ENCODE data around the gene CREBRF.

The CREBRF gene

DNA sequence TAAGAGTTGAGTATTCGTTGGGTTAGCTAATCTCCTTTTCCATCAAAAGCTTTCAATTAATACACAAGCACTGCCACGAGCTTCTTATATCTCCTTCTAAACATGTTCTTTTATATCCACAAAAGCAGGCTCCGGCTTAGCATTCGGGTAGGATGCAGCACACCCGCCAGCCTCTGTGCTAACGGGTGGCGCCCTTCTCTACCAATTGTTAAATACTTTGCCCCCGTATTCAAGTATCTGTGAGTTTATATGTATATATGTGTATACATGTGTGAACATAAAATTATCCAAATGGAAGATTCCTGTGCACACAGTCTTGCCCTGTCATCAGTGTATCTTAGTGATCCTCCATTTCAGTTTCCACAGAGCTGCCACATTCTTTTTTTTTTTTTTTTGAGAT, 116.0 kb downstream of the CREBRF start:
- DNase-seq (ENCODE audit: low spot score): no peak
- H3K9ac ChIP-seq (ENCODE audit: low read depth, low read length, poor library complexity): no peak overlapping the region
- no peak overlapping the region for H2BK12ac ChIP-seq (ENCODE audit: low read length)
- no peak overlapping the region for H3K23ac ChIP-seq (ENCODE audit: low read depth, low read length, poor library complexity)
- H3K14ac ChIP-seq (ENCODE audit: low read length): no peak overlapping the region
- no CpG with 5 or more reads among the region's 8 CpGs for WGBS, 2 donors (ENCODE audit: extremely low coverage in 2 of 2, insufficient read length in 2 of 2, insufficient replicate concordance in 1 of 2)
- peaks cover 0 to 3% of the 10 kb centered on the region in 2 donors for H3K4me1 ChIP-seq (ENCODE audit: control insufficient read depth in 2 of 2, insufficient read depth in 1 of 2, low read depth in 1 of 2, low read length in 2 of 2)
- H3K27me3 ChIP-seq (ENCODE audit: control insufficient read depth in 3 of 3, insufficient read depth in 3 of 3, low read depth in 1 of 3, low read length in 3 of 3): no peaks in the 10 kb centered on the region
- no peaks in the 10 kb centered on the region for H3K36me3 ChIP-seq (replicated peaks in 1 of 2; ENCODE audit: control insufficient read depth in 2 of 2, insufficient read depth in 2 of 2, low read length in 2 of 2)
- no peaks in the 10 kb centered on the region for H3K79me1 ChIP-seq (ENCODE audit: low read depth, low read length)
- H3K4ac ChIP-seq (ENCODE audit: low read length): no peak overlapping the region
- no peak overlapping the region for H4K91ac ChIP-seq (ENCODE audit: low read depth, low read length, poor library complexity)
- H2BK5ac ChIP-seq (ENCODE audit: low read length): no peak overlapping the region
- H2BK120ac ChIP-seq (ENCODE audit: low read depth, low read length): no peak overlapping the region
- no peak overlapping the region for H4K8ac ChIP-seq (ENCODE audit: low read depth, low read length)
- no peak overlapping the region for H2BK15ac ChIP-seq (ENCODE audit: low read length)
- H3K9me3 ChIP-seq (replicated peaks in 1 of 2; ENCODE audit: control insufficient read depth in 2 of 2, insufficient read depth in 1 of 2, low read depth in 1 of 2, low read length in 2 of 2): no peaks in the 10 kb centered on the region
- no peak overlapping the region for H3K4me3 ChIP-seq (ENCODE audit: low read length in 2 of 2)
- H3K4me2 ChIP-seq (ENCODE audit: insufficient read depth, low read length, poor library complexity, severe bottlenecking): no peak overlapping the region
- H2AFZ ChIP-seq (ENCODE audit: low read length): no peak overlapping the region
- H2AK5ac ChIP-seq (ENCODE audit: low read depth, low read length): no peak overlapping the region
- H3K27ac ChIP-seq (replicated peaks; ENCODE audit: low read length): no peak overlapping the region
- no peak overlapping the region for H3K18ac ChIP-seq (ENCODE audit: low read length)

GRCh38 chr5:173175523-173175922, 119.4 kb downstream of the CREBRF start:
- H3K4ac ChIP-seq (ENCODE audit: low read length): no peak overlapping the region
- no peak overlapping the region for H3K14ac ChIP-seq (ENCODE audit: low read length)
- DNase-seq (ENCODE audit: low spot score): no peak
- no peak overlapping the region for H3K9ac ChIP-seq (ENCODE audit: low read depth, low read length, poor library complexity)
- no peaks in the 10 kb centered on the region for H3K79me1 ChIP-seq (ENCODE audit: low read depth, low read length)
- H2BK5ac ChIP-seq (ENCODE audit: low read length): no peak overlapping the region
- H2BK120ac ChIP-seq (ENCODE audit: low read depth, low read length): no peak overlapping the region
- no peak overlapping the region for H2AFZ ChIP-seq (ENCODE audit: low read length)
- no peak overlapping the region for H3K4me3 ChIP-seq (ENCODE audit: low read length in 2 of 2)
- no peaks in the 10 kb centered on the region for H3K9me3 ChIP-seq (replicated peaks in 1 of 2; ENCODE audit: control insufficient read depth in 2 of 2, insufficient read depth in 1 of 2, low read depth in 1 of 2, low read length in 2 of 2)
- H3K4me2 ChIP-seq (ENCODE audit: insufficient read depth, low read length, poor library complexity, severe bottlenecking): no peak overlapping the region
- peak overlapping the region; percentile 35 for H3K18ac ChIP-seq (ENCODE audit: low read length)
- no peak overlapping the region for H4K91ac ChIP-seq (ENCODE audit: low read depth, low read length, poor library complexity)
- H2AK5ac ChIP-seq (ENCODE audit: low read depth, low read length): no peak overlapping the region
- no peak overlapping the region for H4K8ac ChIP-seq (ENCODE audit: low read depth, low read length)
- no peak overlapping the region for H3K27ac ChIP-seq (replicated peaks; ENCODE audit: low read length)
- H3K27me3 ChIP-seq (ENCODE audit: control insufficient read depth in 3 of 3, insufficient read depth in 3 of 3, low read depth in 1 of 3, low read length in 3 of 3): no peaks in the 10 kb centered on the region
- no peak overlapping the region for H2BK12ac ChIP-seq (ENCODE audit: low read length)
- H3K23ac ChIP-seq (ENCODE audit: low read depth, low read length, poor library complexity): no peak overlapping the region
- peaks cover 0 to 3% of the 10 kb centered on the region in 2 donors for H3K4me1 ChIP-seq (ENCODE audit: control insufficient read depth in 2 of 2, insufficient read depth in 1 of 2, low read depth in 1 of 2, low read length in 2 of 2)
- no peak overlapping the region for H2BK15ac ChIP-seq (ENCODE audit: low read length)
- no peaks in the 10 kb centered on the region for H3K36me3 ChIP-seq (replicated peaks in 1 of 2; ENCODE audit: control insufficient read depth in 2 of 2, insufficient read depth in 2 of 2, low read length in 2 of 2)
- no CpG with 5 or more reads among the region's 4 CpGs for WGBS, 2 donors (ENCODE audit: extremely low coverage in 2 of 2, insufficient read length in 2 of 2, insufficient replicate concordance in 1 of 2)

- Histone ChIP-seq H2BK120ac (ENCODE audit: low read depth, low read length) (no peak overlapping the region), H3K9ac (ENCODE audit: low read depth, low read length, poor library complexity) (no peak overlapping the region), H3K4me1 (ENCODE audit: control insufficient read depth in 2 of 2, insufficient read depth in 1 of 2, low read depth in 1 of 2, low read length in 2 of 2) (peaks cover 0 to 3% of the 10 kb centered on the region in 2 donors), H3K9me3 (replicated peaks in 1 of 2; ENCODE audit: control insufficient read depth in 2 of 2, insufficient read depth in 1 of 2, low read depth in 1 of 2, low read length in 2 of 2) (no peaks in the 10 kb centered on the region), H3K14ac (ENCODE audit: low read length) (no peak overlapping the region), H2BK5ac (ENCODE audit: low read length) (no peak overlapping the region), H3K23ac (ENCODE audit: low read depth, low read length, poor library complexity) (no peak overlapping the region), H3K4me3 (ENCODE audit: low read length in 2 of 2) (no peak overlapping the region), H3K27me3 (ENCODE audit: control insufficient read depth in 3 of 3, insufficient read depth in 3 of 3, low read depth in 1 of 3, low read length in 3 of 3) (peaks cover 0 to 3% (median 0%) of the 10 kb centered on the region in 3 experiments), H2BK15ac (ENCODE audit: low read length) (no peak overlapping the region), H4K8ac (ENCODE audit: low read depth, low read length) (peak overlapping the region; percentile 8), H2AFZ (ENCODE audit: low read length) (no peak overlapping the region), H3K27ac (replicated peaks; ENCODE audit: low read length) (no peak overlapping the region), H3K18ac (ENCODE audit: low read length) (no peak overlapping the region), H2BK12ac (ENCODE audit: low read length) (no peak overlapping the region), H3K4me2 (ENCODE audit: insufficient read depth, low read length, poor library complexity, severe bottlenecking) (no peak overlapping the region), H3K36me3 (replicated peaks in 1 of 2; ENCODE audit: control insufficient read depth in 2 of 2, insufficient read depth in 2 of 2, low read length in 2 of 2) (no peaks in the 10 kb centered on the region), H4K91ac (ENCODE audit: low read depth, low read length, poor library complexity) (no peak overlapping the region), H3K79me1 (ENCODE audit: low read depth, low read length) (no peaks in the 10 kb centered on the region), H3K4ac (ENCODE audit: low read length) (no peak overlapping the region), H2AK5ac (ENCODE audit: low read depth, low read length) (peak overlapping the region; percentile 18)
- WGBS, 2 donors (ENCODE audit: extremely low coverage in 2 of 2, insufficient read length in 2 of 2, insufficient replicate concordance in 1 of 2): no CpG with 5 or more reads among the region's 12 CpGs
- no peak for DNase-seq (ENCODE audit: low spot score)
Measured at GRCh38 chr5:173178369-173178910, 122.3 kb downstream of the CREBRF start.

DNA sequence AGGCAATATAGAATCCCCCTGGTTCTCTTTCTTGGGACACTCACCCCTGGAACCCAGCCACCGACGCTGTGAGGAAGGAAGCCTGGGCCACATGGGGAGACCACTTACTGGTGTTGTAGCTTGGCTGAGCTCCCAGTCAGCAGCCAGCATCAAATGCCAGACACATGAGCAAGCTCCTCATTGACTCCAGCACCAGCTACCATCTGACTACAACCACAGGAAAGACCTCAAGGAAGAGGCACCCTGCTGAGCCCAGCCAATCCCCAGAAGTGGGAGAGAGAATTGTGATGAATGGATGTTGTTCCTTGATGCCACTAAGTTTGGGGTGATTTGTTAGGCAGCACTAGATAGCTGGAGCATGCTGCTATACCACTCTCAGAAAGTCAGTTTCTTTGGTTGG, 124.2 kb downstream of the CREBRF start:
- H3K14ac ChIP-seq (ENCODE audit: low read length): no peak overlapping the region
- no peak overlapping the region for H2AK5ac ChIP-seq (ENCODE audit: low read depth, low read length)
- no peak overlapping the region for H3K4me2 ChIP-seq (ENCODE audit: insufficient read depth, low read length, poor library complexity, severe bottlenecking)
- no peaks in the 10 kb centered on the region for H3K36me3 ChIP-seq (replicated peaks in 1 of 2; ENCODE audit: control insufficient read depth in 2 of 2, insufficient read depth in 2 of 2, low read length in 2 of 2)
- no CpG with 5 or more reads among the region's 2 CpGs for WGBS, 2 donors (ENCODE audit: extremely low coverage in 2 of 2, insufficient read length in 2 of 2, insufficient replicate concordance in 1 of 2)
- no peak overlapping the region for H3K18ac ChIP-seq (ENCODE audit: low read length)
- no peak overlapping the region for H3K4ac ChIP-seq (ENCODE audit: low read length)
- peaks cover 0 to 2% of the 10 kb centered on the region in 2 donors for H3K4me1 ChIP-seq (ENCODE audit: control insufficient read depth in 2 of 2, insufficient read depth in 1 of 2, low read depth in 1 of 2, low read length in 2 of 2)
- H2AFZ ChIP-seq (ENCODE audit: low read length): no peak overlapping the region
- H3K27me3 ChIP-seq (ENCODE audit: control insufficient read depth in 3 of 3, insufficient read depth in 3 of 3, low read depth in 1 of 3, low read length in 3 of 3): peaks cover 0 to 3% (median 0%) of the 10 kb centered on the region in 3 experiments
- H3K79me1 ChIP-seq (ENCODE audit: low read depth, low read length): no peaks in the 10 kb centered on the region
- no peaks in the 10 kb centered on the region for H3K9me3 ChIP-seq (replicated peaks in 1 of 2; ENCODE audit: control insufficient read depth in 2 of 2, insufficient read depth in 1 of 2, low read depth in 1 of 2, low read length in 2 of 2)
- no peak overlapping the region for H4K8ac ChIP-seq (ENCODE audit: low read depth, low read length)
- H2BK120ac ChIP-seq (ENCODE audit: low read depth, low read length): no peak overlapping the region
- H2BK12ac ChIP-seq (ENCODE audit: low read length): no peak overlapping the region
- H3K23ac ChIP-seq (ENCODE audit: low read depth, low read length, poor library complexity): no peak overlapping the region
- no peak overlapping the region for H4K91ac ChIP-seq (ENCODE audit: low read depth, low read length, poor library complexity)
- no peak overlapping the region for H2BK5ac ChIP-seq (ENCODE audit: low read length)
- H2BK15ac ChIP-seq (ENCODE audit: low read length): no peak overlapping the region
- no peak overlapping the region for H3K4me3 ChIP-seq (ENCODE audit: low read length in 2 of 2)
- no peak overlapping the region for H3K9ac ChIP-seq (ENCODE audit: low read depth, low read length, poor library complexity)
- no peak overlapping the region for H3K27ac ChIP-seq (replicated peaks; ENCODE audit: low read length)
- DNase-seq (ENCODE audit: low spot score): no peak
